ENCODE results near the gene C22orf42.
"Not testable (repeated sequence)": the region's sequence is repeated elsewhere in the genome, so short reads cannot be mapped to it uniquely, and the experiment has no call there.

C22orf42 gene

GRCh38 chr22:32199341-32199740, 40.2 kb upstream of the C22orf42 start:
- no peaks in the 10 kb centered on the region for H3K36me3 Mint-ChIP-seq
- H3K27ac Mint-ChIP-seq, result no peak overlapping the region
- ATAC-seq, result no peak
- no peaks in the 10 kb centered on the region for H3K9me3 Mint-ChIP-seq
- no peaks in the 10 kb centered on the region for H3K4me1 Mint-ChIP-seq
- peaks cover 74% of the 10 kb centered on the region for H3K27me3 Mint-ChIP-seq
- H3K4me3 Mint-ChIP-seq, result no peak overlapping the region

- H3K4me3 Mint-ChIP-seq, H3K9me3 Mint-ChIP-seq, H3K36me3 Mint-ChIP-seq, H3K27ac Mint-ChIP-seq, H3K4me1 Mint-ChIP-seq, ATAC-seq: not testable (repeated sequence)
- H3K27me3 Mint-ChIP-seq, result peaks cover 58% of the 10 kb centered on the region
These were observed 38.6 kb upstream of the C22orf42 start for GRCh38 chr22:32197553-32198226.

GRCh38 chr22:32195900-32196299, 36.8 kb upstream of the C22orf42 start:
- ATAC-seq, result not testable (repeated sequence)
- peaks cover 56% of the 10 kb centered on the region for H3K27me3 Mint-ChIP-seq

GRCh38 chr22:32193346-32193745, 34.2 kb upstream of the C22orf42 start:
- ATAC-seq, H3K27ac Mint-ChIP-seq, H3K9me3 Mint-ChIP-seq, H3K4me3 Mint-ChIP-seq, H3K36me3 Mint-ChIP-seq, H3K4me1 Mint-ChIP-seq: not testable (repeated sequence)
- peaks cover 44% of the 10 kb centered on the region for H3K27me3 Mint-ChIP-seq

More at GRCh38 chr22:32195900-32196299, 36.8 kb upstream of the C22orf42 start:
- H3K27ac Mint-ChIP-seq, H3K4me1 Mint-ChIP-seq, H3K9me3 Mint-ChIP-seq, H3K4me3 Mint-ChIP-seq, H3K36me3 Mint-ChIP-seq: not testable (repeated sequence)

- H3K9me3 Mint-ChIP-seq, H3K4me1 Mint-ChIP-seq, ATAC-seq, H3K4me3 Mint-ChIP-seq, H3K36me3 Mint-ChIP-seq, H3K27ac Mint-ChIP-seq: not testable (repeated sequence)
- H3K27me3 Mint-ChIP-seq, result peaks cover 37% of the 10 kb centered on the region
These were observed 31.9 kb upstream of the C22orf42 start for GRCh38 chr22:32191021-32191420.

- peaks cover 24% of the 10 kb centered on the region for H3K27me3 Mint-ChIP-seq
- no peaks in the 10 kb centered on the region for H3K4me1 Mint-ChIP-seq
- H3K9me3 Mint-ChIP-seq, result no peaks in the 10 kb centered on the region
- H3K4me3 Mint-ChIP-seq, result no peak overlapping the region
- ATAC-seq, result no peak
- no peaks in the 10 kb centered on the region for H3K36me3 Mint-ChIP-seq
- H3K27ac Mint-ChIP-seq, result no peak overlapping the region
These were observed 26.7 kb upstream of the C22orf42 start for GRCh38 chr22:32185821-32186220.

GRCh38 chr22:32183625-32184024, 24.5 kb upstream of the C22orf42 start:
- peaks cover 20% of the 10 kb centered on the region for H3K27me3 Mint-ChIP-seq
- no peak for ATAC-seq
- no peak overlapping the region for H3K4me3 Mint-ChIP-seq
- no peaks in the 10 kb centered on the region for H3K9me3 Mint-ChIP-seq
- H3K36me3 Mint-ChIP-seq, result no peaks in the 10 kb centered on the region
- no peak overlapping the region for H3K27ac Mint-ChIP-seq
- no peaks in the 10 kb centered on the region for H3K4me1 Mint-ChIP-seq

- Mint-ChIP-seq H3K36me3 (no peaks in the 10 kb centered on the region), H3K4me3 (no peak overlapping the region), H3K4me1 (no peaks in the 10 kb centered on the region), H3K27me3 (peaks cover 38% of the 10 kb centered on the region), H3K9me3 (no peaks in the 10 kb centered on the region), H3K27ac (no peak overlapping the region)
- ATAC-seq, result no peak
These were observed 21.9 kb upstream of the C22orf42 start for GRCh38 chr22:32181043-32181442.

GRCh38 chr22:32177221-32177765, 18.2 kb upstream of the C22orf42 start:
- Mint-ChIP-seq H3K4me1 (no peaks in the 10 kb centered on the region), H3K27me3 (peaks cover 53% of the 10 kb centered on the region), H3K4me3 (no peak overlapping the region), H3K9me3 (no peaks in the 10 kb centered on the region), H3K27ac (no peak overlapping the region), H3K36me3 (no peaks in the 10 kb centered on the region)
- ATAC-seq, result no peak

GRCh38 chr22:32175683-32176644, 16.9 kb upstream of the C22orf42 start:
- no peak overlapping the region for H3K4me3 Mint-ChIP-seq
- no peaks in the 10 kb centered on the region for H3K4me1 Mint-ChIP-seq
- ATAC-seq, result peak; percentile 6

GRCh38 chr22:32175115-32175514, 16.0 kb upstream of the C22orf42 start:
- Mint-ChIP-seq H3K27me3 (peaks cover 53% of the 10 kb centered on the region), H3K4me3 (no peak overlapping the region), H3K4me1 (no peaks in the 10 kb centered on the region), H3K27ac (no peak overlapping the region), H3K36me3 (no peaks in the 10 kb centered on the region), H3K9me3 (no peaks in the 10 kb centered on the region)
- ATAC-seq, result no peak

More at GRCh38 chr22:32175683-32176644, 16.9 kb upstream of the C22orf42 start:
- Mint-ChIP-seq H3K27ac (no peak overlapping the region), H3K27me3 (peaks cover 53% of the 10 kb centered on the region), H3K36me3 (no peaks in the 10 kb centered on the region), H3K9me3 (no peaks in the 10 kb centered on the region)

- peaks cover 17% of the 10 kb centered on the region for H3K27me3 Mint-ChIP-seq
- H3K36me3 Mint-ChIP-seq, result no peaks in the 10 kb centered on the region
- H3K4me1 Mint-ChIP-seq, result no peaks in the 10 kb centered on the region
- no peak overlapping the region for H3K27ac Mint-ChIP-seq
- no peak overlapping the region for H3K4me3 Mint-ChIP-seq
- ATAC-seq, result no peak
- H3K9me3 Mint-ChIP-seq, result no peaks in the 10 kb centered on the region
These were observed 6.6 kb upstream of the C22orf42 start for GRCh38 chr22:32165681-32166080.

- H3K36me3 Mint-ChIP-seq, result no peaks in the 10 kb centered on the region
- no peaks in the 10 kb centered on the region for H3K9me3 Mint-ChIP-seq
- H3K4me3 Mint-ChIP-seq, result no peak overlapping the region
- H3K4me1 Mint-ChIP-seq, result no peaks in the 10 kb centered on the region
- peak; percentile 50 for ATAC-seq
- H3K27ac Mint-ChIP-seq, result no peak overlapping the region
- peaks cover 17% of the 10 kb centered on the region for H3K27me3 Mint-ChIP-seq
These were observed 5.2 kb upstream of the C22orf42 start for GRCh38 chr22:32164075-32164860.

GRCh38 chr22:32160411-32160810, 1.3 kb upstream of the C22orf42 start:
- H3K4me3 Mint-ChIP-seq, H3K4me1 Mint-ChIP-seq, H3K27me3 Mint-ChIP-seq, H3K27ac Mint-ChIP-seq, H3K9me3 Mint-ChIP-seq, ATAC-seq, H3K36me3 Mint-ChIP-seq: not testable (repeated sequence)

- H3K9me3 Mint-ChIP-seq, H3K4me1 Mint-ChIP-seq, H3K4me3 Mint-ChIP-seq, ATAC-seq, H3K36me3 Mint-ChIP-seq, H3K27me3 Mint-ChIP-seq, H3K27ac Mint-ChIP-seq: not testable (repeated sequence)
These were observed 1.5 kb downstream of the C22orf42 start for GRCh38 chr22:32157632-32158031.
